HEK293T (cell line): Measurements from ENCODE around the gene GRIN3B.

Source experiments
- CTCF ChIA-PET: fragments of 350-600 bp; formaldehyde crosslinking; extraction: SDS; loops from one replicate; lab custom pipeline; 2021; ENCODE audit warnings: antibody characterized with exemption, inconsistent platforms; lab: Yijun Ruan, JAX
- POLR2A ChIA-PET: fragments of 350-600 bp; formaldehyde crosslinking; extraction: SDS; loops from one replicate; lab custom pipeline; 2020; ENCODE audit warnings: antibody characterized with exemption, inconsistent platforms; lab: Yijun Ruan, JAX
- DNase-seq: peaks from one replicate; pipeline ENCODE4 v3.0.0; 2012; ENCODE audit warnings: mixed read lengths; ENCODE audit errors: extremely low spot score
- ARNT ChIP-seq: fragments of 450-650 bp; IDR thresholded peaks from 2 replicates; pipeline ENCODE4 v1.6.1; 2017; ENCODE audit warnings: mild to moderate bottlenecking
- BHLHE40 ChIP-seq: fragments of 450-650 bp; IDR thresholded peaks from 2 replicates; pipeline ENCODE4 v1.6.1; 2016; ENCODE audit warnings: mild to moderate bottlenecking, moderate library complexity, borderline replicate concordance
- CTBP1 ChIP-seq: fragments of 450-650 bp; IDR thresholded peaks from 2 replicates; pipeline ENCODE4 v1.6.1; 2016; ENCODE audit warnings: borderline replicate concordance
- ELF4 ChIP-seq: fragments of 450-650 bp; IDR thresholded peaks from 2 replicates; pipeline ENCODE4 v1.6.1; 2017; ENCODE audit warnings: antibody characterized with exemption
- FOXA1 ChIP-seq: fragments of 450-650 bp; IDR thresholded peaks from 2 replicates; pipeline ENCODE4 v1.6.1; 2016; ENCODE audit warnings: mild to moderate bottlenecking
- FOXK2 ChIP-seq: fragments of 450-650 bp; IDR thresholded peaks from 2 replicates; pipeline ENCODE4 v1.6.1; 2016; ENCODE audit warnings: mild to moderate bottlenecking
- FOXM1 ChIP-seq: fragments of 450-650 bp; IDR thresholded peaks from 2 replicates; pipeline ENCODE4 v1.6.1; 2017; ENCODE audit warnings: mild to moderate bottlenecking, borderline replicate concordance
- HDGF ChIP-seq: fragments of 450-650 bp; IDR thresholded peaks from 2 replicates; pipeline ENCODE4 v1.6.1; 2017; ENCODE audit warnings: antibody characterized with exemption, borderline replicate concordance
- L3MBTL2 ChIP-seq: fragments of 450-650 bp; conservative IDR thresholded peaks from 2 replicates; pipeline ENCODE4 v1.6.1; 2016; ENCODE audit warnings: mild to moderate bottlenecking
- LEF1 ChIP-seq: fragments of 450-650 bp; IDR thresholded peaks from 2 replicates; pipeline ENCODE4 v1.6.1; 2017; ENCODE audit warnings: mild to moderate bottlenecking, borderline replicate concordance
- NFRKB ChIP-seq: fragments of 450-650 bp; IDR thresholded peaks from 2 replicates; pipeline ENCODE4 v1.6.1; 2016; ENCODE audit warnings: mild to moderate bottlenecking, moderate library complexity
- SP1 ChIP-seq: fragments of 450-650 bp; IDR thresholded peaks from 2 replicates; pipeline ENCODE4 v1.6.1; 2017
- SUZ12 ChIP-seq: fragments of 450-650 bp; IDR thresholded peaks from 2 replicates; pipeline ENCODE4 v1.6.1; 2016; ENCODE audit warnings: mild to moderate bottlenecking
- TARDBP ChIP-seq: fragments of 450-650 bp; IDR thresholded peaks from 2 replicates; pipeline ENCODE4 v1.6.1; 2016
- ZNF384 ChIP-seq: fragments of 450-650 bp; IDR thresholded peaks from 2 replicates; pipeline ENCODE4 v1.6.1; 2016
- TF ChIP-seq, protein P1 (sequence below): fragments of 450-650 bp; IDR thresholded peaks from 2 replicates; pipeline ENCODE4 v1.6.1; 2016

The GRIN3B gene

DNA sequence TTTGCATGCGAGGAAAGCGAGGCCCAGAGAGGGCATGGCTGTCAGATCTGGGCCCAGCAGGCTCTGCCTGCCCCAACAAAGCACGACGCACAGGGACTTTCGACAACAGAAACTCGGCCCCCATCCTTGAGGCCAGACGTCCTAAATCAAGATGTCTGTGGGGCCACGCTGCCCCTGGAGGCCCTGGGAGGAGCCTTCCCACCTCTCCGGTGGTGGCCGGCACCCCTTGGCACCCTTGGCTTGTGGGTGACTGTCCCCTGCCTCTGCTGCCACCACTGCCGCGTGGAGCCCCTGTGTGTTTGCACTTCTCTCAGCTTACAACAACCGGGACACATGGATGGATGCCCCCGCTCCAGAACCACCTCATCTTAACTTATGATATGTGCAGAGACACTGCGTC, 11.7 kb upstream of the GRIN3B start:
- TF ChIP-seq SUZ12 (no peak), BHLHE40 (no peak), NFRKB (no peak), FOXA1 (no peak)
- no peak for DNase-seq
- CTCF ChIA-PET, result interaction anchor here (1.6 kb wide), 1 partner anchor 65 kb away, joined by 5 read pairs; no protein-coding TSS in a partner anchor
- POLR2A ChIA-PET, result no interaction called here

DNA sequence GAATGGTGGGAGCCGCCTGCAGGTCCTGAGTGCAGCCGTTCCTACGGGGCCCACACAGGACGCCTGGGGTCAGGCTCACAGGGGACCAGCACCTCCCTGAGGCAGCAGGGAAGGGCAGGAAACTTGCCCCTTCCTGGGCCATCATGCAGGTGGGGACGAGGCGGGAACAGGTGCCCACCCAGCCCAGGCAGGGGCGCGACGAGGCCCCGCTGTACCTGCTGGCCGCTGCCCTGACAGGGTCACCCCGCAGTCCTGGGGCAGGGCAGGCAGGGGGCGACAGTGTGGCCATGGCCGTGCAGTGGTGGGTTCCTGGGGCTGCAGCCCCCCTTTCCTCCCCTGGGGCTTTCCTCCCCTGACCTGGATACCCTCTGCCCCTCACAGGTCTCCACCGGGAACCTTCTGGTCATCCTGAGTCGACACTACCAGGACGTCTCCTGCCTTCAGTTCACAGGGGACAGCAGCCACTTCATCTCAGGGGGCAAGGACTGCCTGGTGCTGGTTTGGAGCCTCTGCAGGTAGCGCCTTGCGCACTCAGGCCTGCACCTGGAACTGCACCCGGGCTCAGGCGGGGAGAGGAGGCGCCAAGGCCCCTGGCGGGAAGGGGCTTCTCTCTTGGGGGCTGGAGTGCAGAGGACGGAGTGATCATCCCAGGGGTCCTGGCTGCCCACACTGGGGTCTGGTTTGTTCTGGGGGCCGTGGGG, 10.7 kb upstream of the GRIN3B start:
- no peak for TF ChIP-seq SP1
- peak; percentile 61; the same call in 1 of the 2 replicates for TF ChIP-seq HDGF
- no peak for TF ChIP-seq L3MBTL2
- ChIA-PET POLR2A (no interaction called here), CTCF (interaction anchor here (0.7 kb wide), 1 partner anchor 8 kb away, joined by 3 read pairs; no protein-coding TSS in a partner anchor)
- no peak for DNase-seq

DNA sequence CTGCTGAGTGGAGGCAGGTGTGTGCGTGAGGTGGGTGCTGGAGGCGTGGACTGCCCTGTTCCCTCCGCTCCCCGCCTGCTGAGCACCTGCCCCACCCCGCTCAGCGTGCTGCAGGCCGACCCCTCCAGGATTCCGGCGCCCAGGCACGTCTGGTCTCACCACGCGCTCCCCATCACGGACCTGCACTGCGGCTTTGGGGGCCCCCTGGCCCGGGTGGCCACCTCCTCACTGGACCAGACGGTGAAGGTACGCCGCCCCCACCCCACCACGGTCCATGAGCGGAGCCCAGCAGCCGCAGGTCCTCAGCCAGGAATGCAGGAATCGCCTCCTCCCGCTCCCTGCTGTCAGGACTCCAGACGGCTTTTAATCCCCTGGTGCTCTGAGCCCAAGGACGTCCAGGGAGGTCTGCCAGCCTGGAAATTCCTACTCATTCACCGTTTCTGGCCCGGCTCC, 10.1 kb upstream of the GRIN3B start:
- no peak for DNase-seq
- CTCF ChIA-PET, result no interaction called here
- POLR2A ChIA-PET, result no interaction called here
- no peak for TF ChIP-seq CTBP1
- no peak for TF ChIP-seq LEF1
- TF ChIP-seq NFRKB, result no peak
- TF ChIP-seq BHLHE40, result no peak
- no peak for TF ChIP-seq TARDBP
- no peak for TF ChIP-seq ELF4

DNA sequence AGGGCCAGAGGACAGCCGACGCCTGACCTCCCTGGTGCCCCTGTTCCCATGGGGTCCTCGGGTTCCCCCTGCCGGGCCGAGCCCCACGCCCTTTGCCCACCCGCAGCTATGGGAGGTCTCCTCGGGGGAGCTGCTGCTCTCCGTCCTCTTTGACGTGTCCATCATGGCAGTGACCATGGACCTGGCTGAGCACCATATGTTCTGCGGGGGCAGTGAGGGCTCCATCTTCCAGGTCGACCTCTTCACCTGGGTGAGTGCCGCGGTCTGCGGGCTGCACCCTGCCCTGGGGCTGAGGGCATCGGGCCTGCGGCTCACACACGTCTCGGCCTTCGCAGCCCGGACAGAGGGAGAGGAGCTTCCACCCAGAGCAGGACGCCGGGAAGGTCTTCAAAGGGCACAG, 9.5 kb upstream of the GRIN3B start:
- CTCF ChIA-PET, result no interaction called here
- TF ChIP-seq NFRKB (no peak), SUZ12 (no peak), TARDBP (no peak), ZNF384 (no peak), HDGF (no peak), FOXA1 (no peak), BHLHE40 (no peak), CTBP1 (no peak), FOXM1 (no peak), SP1 (no peak), ARNT (no peak), L3MBTL2 (no peak), ELF4 (no peak), FOXK2 (no peak), LEF1 (no peak)
- TF ChIP-seq, protein P1, sequence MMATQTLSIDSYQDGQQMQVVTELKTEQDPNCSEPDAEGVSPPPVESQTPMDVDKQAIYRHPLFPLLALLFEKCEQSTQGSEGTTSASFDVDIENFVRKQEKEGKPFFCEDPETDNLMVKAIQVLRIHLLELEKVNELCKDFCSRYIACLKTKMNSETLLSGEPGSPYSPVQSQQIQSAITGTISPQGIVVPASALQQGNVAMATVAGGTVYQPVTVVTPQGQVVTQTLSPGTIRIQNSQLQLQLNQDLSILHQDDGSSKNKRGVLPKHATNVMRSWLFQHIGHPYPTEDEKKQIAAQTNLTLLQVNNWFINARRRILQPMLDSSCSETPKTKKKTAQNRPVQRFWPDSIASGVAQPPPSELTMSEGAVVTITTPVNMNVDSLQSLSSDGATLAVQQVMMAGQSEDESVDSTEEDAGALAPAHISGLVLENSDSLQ, result no peak
- POLR2A ChIA-PET, result no interaction called here
- no peak for DNase-seq

DNA sequence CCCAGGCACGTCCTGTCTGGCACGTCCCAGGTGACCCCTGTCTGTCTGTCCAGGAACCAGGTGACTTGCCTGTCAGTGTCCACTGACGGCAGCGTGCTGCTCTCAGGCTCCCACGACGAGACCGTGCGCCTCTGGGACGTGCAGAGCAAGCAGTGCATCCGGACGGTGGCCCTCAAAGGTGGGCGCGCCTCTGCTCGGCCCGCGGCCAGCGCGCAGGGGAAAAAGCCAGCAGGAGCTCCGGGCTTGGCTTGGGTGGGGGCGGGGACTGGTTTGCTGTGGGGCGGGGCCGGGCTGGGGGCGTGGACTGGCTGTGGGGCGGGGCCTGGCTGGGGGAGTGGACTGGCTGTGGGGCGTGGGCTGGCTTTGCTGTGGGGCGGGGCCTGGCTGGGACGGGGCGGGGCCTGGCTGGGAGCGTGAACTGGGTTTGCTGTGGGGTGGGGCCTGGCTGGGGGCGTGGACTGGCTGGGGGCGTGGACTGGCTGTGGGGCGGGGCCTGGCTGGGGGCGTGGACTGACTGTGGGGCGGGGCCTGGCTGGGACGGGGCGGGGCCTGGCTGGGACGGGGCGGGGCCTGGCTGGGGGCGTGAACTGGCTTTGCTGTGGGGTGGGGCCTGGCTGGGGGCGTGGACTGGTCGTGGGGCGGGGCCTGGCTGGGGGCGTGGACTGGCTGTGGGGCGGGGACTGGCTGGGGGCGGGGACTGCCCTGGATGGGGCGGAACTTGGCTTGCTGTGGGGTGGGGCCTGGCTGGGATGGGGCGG, 8.9 kb upstream of the GRIN3B start:
- TF ChIP-seq FOXM1, result no peak
- no peak for TF ChIP-seq L3MBTL2
- TF ChIP-seq FOXA1, result no peak
- no peak for TF ChIP-seq NFRKB
- TF ChIP-seq ZNF384, result no peak
- TF ChIP-seq, protein P1, result no peak
- TF ChIP-seq LEF1, result no peak
- TF ChIP-seq TARDBP, result no peak
- no peak for TF ChIP-seq SUZ12
- no peak for TF ChIP-seq ELF4
- no peak for TF ChIP-seq BHLHE40
- no peak for TF ChIP-seq CTBP1
- no peak for TF ChIP-seq SP1
- TF ChIP-seq FOXK2, result no peak
- TF ChIP-seq ARNT, result no peak
- TF ChIP-seq HDGF, result no peak
- ChIA-PET POLR2A (no interaction called here), CTCF (interaction anchor here (0.6 kb wide), 1 partner anchor 13 kb away, joined by 4 read pairs; no protein-coding TSS in a partner anchor)
- DNase-seq, result peak; percentile 88

DNA sequence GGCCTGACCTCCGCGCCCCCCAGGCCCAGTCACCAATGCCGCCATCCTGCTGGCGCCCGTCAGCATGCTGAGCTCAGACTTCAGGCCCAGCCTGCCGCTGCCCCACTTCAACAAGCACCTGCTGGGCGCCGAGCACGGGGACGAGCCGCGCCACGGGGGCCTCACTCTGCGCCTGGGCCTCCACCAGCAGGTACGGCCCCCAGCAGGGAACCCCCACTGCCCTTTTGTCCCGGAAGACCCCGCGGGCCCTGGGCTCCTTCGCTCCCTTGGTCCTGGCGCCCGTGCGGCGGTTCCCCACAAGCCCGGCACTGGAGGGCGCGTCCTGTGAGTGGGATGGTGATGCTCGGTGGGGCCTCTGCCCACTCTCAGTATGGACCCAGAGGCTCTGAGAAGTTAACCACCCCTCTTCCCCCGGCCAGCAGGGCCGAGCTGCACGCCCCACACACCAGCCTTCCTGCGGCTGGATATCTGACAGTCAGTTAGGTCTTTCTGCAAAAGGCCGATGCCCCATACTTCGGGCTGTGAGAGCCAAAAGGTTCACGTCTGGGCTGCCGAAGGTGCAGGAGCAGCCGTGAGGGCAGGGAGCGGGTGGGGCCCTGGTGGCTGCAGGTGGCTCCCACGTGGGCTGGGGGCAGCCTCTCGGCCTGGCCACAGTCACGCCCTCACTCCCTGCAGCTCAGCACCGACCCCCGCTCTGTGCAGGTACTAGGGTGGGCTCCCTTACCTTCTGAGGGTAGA, 8.1 kb upstream of the GRIN3B start:
- ChIA-PET POLR2A (no interaction called here), CTCF (interaction anchor here (0.8 kb wide), 1 partner anchor 9 kb away, joined by 3 read pairs; no protein-coding TSS in a partner anchor)
- DNase-seq, result no peak
- TF ChIP-seq ZNF384 (no peak), FOXM1 (no peak), FOXA1 (no peak), BHLHE40 (no peak), CTBP1 (no peak), HDGF (no peak), ARNT (no peak), FOXK2 (no peak), ELF4 (no peak), SP1 (no peak), SUZ12 (no peak), NFRKB (no peak), LEF1 (no peak), L3MBTL2 (no peak)
- TF ChIP-seq, protein P1, result no peak
